Forelimb muscle (tissue), 1 donor: ENCODE data around the gene SLC39A7. TPM values are rescaled to one million over a fixed set of nuclear protein-coding genes. Genes with fewer than 3 reads are reported as not detected.

Experiments used
- DNase-seq: peaks from one replicate; pipeline ENCODE4 v3.0.0-alpha.2; 2013; ENCODE audit warnings: low read depth
- polyA plus RNA-seq: library from polyadenylated mRNA; unstranded; fragments of 120-200 nt; gene quantifications from one replicate; pipeline ENCODE4 v1.2.1, GENCODE V29; 2013; ENCODE audit not compliant: insufficient read length

Gene SLC39A7
- polyA plus RNA-seq, 1 donor = 75.0 TPM

DNA sequence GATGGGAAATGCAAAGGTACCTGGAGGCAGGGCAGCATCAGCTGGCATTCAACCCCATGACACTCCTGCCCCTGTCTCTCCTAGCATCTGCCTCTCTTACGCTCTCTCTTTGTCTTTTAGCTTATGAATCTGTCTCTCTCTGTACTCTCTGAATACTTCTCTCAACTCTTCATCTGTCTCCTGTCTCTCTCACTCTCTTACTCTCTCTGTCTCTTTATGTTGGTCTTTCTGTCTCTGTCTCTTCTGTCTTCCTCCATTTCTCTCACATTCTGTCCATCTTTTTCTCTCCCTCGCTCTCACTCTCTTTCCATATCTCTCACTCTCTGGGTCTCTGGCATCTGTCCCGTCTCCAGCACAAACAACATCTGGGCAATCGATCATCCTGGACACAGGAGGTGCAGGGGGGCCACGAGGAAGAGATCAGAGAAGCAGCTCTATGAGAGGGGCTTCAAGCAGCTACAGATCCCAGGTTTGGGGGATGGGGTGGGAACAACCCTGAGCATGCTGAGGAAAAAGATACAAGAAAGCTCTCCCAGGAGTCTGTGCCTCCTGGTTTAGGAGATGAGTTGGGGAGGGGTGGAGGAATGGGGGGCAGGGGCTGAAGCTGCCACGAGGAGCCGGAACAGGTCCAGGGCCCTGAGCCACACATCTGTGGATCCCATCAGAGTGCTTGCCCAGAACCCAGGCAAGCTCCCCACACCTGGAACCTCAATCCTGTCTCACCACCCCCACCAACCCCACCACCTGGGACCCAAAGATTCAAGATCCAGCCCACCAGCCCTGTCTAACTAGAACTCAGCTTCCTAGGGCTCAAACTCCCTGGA, 10.8 kb upstream of the SLC39A7 start:
- no peak for DNase-seq

DNA sequence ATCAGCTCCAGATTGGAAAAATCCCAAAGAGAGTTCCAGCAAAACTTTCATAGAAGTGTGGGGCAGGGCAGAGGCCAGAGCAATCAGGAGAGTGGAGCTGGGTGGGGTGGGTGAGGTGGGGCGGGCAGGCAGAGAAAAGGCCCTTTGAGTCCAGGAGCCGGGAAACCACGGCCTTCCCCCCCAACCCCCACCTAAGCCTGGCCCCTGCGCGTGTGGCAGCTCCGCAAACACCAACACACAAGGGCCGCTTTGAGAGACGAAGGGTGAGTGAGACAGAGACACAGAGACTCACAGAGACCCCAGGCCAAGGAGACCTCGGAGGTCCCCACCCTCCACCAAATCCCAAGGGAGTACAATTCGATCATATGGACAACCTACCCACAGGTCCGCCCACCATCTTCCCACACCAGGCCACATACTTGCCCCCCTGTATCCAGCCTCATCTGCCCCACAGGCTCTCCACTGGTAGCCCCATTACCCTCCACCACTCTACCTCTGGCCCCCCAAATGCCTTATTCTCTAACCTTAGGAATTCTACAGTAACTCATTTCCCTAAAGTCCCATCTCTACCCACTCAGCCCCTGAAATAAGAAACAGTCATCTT, 10.1 kb upstream of the SLC39A7 start:
- no peak for DNase-seq

DNA sequence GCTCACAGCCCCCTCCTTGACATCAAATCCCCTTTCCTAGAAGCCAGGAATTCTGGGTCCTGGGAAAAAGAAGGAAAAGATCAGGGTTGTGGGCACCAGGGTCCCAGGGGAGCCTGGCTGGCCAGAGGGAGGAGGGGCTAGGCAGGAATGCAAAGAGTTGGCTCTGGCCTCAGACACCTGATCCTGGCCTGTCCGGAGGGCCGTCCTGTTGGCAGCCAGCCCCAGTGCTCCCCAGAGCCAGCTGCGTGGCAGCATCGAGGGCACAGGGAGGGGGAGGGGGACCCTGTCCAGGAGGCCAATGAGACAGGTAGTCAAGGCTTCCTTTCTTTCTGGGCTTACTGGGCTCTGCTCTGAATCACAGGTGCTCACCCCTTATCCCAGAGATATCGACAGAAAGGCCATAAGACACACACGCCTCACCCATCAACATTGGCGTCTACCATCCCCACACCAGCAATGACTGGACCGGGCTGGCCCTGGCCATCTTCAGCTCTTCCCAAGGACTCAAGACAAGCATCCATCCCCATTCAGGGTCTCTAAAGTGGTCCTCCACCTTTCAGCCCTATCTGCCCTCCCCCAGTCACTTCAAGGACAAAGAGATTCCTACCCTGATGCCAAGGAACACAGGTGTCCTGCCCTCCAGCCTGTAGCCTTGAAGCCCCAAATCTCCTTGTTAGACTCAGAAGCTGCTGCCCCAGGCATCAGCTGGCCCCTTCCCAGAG, 9.1 kb upstream of the SLC39A7 start:
- DNase-seq = no peak

DNA sequence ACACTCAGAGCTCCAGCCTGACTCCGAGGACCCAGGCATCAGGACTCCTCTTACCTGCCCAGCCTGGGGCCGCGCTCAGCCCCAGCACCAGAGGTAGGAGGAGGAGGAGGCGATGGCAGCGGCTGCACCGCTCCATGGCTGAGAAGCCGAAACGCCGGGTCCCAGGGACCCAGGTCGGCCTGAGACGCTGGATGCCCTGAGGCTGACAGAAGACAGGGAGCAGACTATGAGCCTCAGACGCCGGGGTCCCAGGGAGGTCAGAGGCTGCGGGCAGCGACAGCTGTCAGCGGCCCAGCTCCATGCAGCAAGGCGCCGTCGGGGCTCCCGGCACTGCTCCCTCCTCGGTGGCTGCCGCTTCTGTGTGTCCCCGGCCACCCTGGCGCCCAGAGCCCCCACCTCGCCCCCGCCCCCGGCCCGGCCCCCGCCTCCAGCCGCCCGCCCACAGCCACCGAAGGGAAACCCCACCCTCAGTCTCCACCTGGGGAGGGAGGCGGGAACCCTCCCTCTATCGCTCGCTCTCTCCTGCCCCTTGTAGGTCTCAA, 8.5 kb upstream of the SLC39A7 start, which contains the start of gene COL11A2:
Gene COL11A2 (minus strand): TSS at position 363 of the 542 bp plus-strand sequence. CDS start 227 bp downstream, at position 136.
- no peak for DNase-seq

DNA sequence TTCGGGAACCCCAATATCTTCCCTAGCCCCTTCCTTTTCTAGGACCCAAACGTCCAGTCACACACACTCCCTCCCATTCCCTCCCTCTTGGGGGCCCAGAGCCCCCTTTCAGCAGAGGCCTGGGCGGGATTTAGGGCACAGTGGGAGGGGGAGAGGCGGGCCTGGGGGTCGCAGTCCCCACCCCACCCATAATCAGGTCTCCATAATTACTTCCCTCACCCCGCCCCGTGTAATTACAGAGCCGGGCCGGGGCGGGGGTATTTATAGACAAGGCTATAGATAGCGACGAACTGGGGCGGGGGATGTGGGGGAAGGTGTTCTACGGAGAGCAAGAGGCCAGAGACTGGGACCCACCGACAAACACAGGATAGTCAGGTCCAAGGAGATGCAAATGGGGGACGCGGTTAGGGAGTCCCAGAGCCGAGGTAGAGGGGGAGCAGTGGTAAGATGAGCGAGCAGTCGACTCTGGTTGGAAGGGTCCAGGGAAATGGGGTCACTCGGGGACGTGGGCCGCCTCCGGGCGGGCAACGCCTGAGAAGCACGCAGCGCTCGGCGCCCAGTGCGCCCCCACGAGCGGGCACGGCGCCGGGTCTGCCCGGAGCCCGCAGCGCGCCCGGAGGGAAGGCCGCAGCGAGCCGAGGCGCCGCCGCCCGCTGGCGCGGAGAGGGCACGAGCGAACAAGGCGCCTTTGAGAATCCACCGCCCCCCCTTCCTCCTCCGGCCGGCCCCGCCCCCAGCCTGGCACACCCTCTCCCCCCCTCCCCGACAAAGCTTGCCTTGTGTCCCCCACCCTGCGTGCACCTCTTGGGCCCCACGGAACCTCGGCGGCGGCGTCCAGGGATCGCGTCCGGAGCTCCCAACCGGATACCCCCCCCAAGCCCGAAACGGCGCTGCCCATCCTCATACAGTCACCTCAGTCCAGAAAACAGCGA, 7.7 kb upstream of the SLC39A7 start:
- DNase-seq = no peak

DNA sequence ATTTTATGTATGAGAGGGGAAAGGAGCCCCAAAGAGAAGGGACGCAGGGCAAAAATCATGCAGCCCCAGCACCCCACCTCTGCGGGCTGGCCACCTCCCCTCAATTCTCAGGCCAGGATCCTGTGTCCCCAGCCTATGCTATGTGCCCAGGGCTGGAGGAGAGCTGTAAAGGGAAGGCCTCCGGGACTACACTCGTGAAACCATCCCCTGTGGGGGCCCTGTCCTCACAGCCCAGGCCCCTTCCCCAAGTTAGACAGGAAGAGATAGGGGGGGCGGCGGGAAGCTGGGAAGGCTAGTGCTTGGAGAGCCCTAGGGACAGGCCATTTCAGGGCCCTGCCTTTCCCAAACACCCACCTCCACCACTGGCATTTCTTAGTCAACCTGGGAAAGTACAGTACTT, 7.0 kb upstream of the SLC39A7 start:
- no peak for DNase-seq

DNA sequence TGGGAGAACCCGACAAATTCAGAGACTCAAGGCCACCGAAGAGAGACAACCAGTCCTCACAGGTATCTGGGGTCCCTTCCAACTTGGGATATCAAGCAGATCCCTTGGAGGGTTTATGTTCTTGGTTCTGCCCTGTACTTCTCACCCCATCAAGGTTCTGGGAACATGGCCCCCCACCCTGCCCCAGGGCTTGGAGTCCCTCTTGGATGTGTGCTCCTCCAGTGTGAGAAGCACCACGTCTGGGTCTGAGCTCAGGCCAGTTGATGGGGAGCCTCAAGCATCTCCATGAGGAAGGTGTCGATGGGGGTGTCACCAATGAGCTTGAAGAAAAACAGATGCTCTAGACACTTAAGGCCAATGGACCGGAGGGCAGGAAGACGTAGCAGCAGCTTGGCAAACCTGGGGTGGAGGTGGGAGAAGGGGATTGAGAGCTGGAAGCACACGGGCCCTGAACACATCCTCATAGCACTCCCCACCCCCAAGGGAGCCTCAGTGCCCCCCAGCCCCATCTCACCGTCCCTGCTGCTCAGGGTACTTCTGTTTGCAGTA, 6.2 kb upstream of the SLC39A7 start:
- DNase-seq = no peak

DNA sequence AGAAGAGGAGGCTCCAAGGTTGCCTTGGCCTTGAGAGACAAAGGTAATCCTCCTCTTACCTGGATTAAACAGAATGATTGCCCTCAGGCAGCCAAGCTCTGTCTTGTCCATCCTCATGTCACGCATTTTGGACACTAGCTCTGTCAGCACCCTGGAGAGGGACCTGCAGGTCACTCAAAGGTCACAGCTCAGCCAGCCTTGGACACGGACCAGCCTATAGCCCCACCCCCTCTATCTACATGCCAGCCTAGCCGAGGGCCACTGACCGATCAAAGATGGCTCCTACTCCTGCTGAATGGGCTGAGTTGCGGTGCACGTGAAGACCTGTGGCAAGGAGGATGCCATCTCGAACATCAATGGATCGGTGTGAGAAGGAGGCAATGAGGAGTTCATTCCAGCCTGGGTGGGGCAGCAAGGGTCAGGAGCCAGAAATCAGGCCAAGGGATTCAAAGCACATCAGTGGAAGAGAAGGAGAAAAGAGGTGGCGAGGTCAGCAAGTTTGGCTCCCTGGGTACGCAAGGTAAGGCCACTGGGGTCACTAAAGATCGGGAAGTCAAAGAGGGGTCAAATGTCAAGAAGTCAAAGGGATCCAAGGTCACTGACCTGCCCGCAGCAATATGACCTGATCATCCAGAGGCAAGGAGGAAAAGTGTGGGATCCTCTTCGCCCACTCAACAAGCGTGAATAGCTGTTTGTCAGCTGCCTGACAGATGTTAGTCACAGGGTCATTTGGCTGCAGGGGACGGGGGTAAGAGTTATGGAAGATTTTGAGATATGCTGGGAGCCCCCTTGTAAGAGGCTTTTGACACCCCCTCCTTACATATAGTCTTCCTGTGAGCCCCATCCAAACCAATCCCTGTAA, 5.1 kb upstream of the SLC39A7 start:
- no peak for DNase-seq

DNA sequence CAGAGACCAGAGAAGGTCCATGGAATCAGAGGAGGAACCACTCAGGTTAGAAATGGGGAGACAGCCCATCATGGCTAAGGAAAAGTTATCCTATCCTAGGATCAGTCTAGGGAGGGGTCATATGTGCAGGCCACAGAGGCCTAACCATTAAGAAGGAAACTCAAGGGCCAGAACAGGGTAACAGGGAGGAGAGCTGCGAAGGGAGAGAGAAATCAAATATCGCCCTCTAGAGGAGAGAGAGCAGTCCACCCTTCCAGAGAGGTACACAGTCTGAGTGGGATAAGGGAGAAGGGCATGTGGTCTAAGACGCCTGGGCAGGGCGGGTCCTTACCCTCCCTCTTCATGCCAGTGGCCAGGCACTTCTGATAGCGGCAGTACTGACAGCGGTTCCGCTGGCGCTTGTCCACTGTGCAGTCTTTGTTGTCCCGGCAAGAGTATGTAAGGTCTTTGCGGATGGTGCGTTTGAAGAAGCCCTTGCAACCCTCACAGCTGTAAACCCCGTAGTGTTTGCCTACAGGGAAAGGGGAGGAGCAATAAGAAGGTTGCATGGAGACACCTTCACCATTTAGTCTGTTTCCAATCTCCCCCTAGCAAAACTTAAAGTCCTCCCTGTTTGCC, 3.1 kb upstream of the SLC39A7 start:
- DNase-seq = no peak

DNA sequence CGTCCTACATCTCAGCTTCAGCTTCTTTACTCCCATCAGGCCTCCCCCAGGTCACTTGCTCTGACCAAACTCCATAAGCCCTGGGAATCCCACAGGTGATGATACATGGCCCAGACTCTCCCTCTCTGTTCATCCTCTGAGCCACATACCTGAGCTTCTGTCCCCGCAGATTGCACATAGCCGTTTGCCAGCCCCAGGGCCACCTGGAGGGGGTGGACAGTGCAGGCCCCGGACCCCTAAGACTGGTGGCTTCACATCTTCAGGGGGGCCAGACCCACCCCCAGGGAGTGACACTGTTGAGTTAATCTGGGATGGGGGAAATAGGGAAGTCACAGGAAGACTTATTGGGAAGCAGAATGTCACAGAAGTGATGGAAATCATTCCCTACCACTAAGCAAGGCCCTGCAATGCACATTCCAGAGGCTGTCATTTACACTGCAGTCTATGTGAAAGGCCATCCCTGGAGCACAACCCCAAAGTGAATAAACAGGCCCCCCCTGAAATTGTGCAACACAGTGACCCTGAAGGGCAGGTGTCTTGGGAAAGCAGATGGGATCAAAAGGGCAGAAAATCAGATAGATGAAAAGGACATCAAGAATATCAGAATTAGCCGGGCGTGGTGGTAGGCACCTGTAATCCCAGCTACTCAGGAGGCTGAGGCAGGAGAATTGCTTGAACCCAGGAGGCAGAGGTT, 2.4 kb upstream of the SLC39A7 start:
- DNase-seq = no peak

DNA sequence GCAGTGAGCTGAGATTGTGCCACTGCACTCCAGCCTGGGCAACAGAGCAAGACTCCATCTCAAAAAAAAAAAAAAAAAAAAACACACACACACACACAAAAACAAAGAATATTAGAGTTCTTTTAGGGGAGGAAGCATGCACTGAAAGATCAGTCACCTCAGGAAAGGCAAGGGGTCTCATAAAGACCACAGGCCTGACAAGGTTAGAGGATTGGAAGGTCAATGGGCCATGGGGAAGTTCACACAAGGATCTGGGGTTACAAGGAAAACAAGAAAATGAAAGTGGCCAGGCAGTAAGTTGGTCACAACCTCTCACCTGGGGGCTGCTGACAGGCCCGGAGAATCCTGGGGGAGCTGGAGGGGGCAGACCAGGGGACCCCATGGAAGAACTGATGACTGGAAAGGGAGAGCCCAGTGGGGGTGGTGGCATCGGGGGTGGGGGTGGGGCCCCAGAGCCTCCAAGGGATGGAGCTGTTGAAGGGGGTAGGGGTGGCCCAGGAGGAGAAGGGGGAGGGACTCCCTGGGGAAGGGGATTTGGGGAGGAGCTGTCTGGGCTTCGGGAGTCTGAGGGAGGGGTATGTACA, 1.7 kb upstream of the SLC39A7 start:
- no peak for DNase-seq

DNA sequence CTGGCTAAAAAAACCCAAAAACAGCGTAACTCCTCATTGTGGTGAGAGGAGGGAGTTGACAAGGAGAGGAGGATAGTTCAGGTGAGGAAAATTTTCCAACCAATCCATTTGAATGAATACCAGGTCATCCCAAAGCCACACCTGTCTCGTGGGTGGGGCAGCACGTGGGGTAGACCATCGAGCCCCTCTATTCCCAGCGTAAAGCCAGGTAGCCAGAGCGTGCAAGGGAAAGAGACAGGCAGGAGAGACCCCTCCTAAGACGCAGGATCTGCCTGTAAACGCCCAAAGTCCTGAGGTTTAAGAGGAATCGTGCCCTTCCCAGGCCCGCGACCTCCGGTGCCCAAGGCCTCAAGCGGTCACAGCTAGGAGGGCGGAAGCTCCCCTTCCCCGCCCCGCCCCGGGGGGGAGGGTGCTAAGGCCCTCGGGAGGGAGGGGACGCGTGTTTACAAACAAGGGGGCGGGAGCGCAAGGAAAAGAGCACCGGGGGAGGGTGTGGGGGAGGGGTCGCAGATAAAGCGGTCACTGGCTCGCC, 914 bp upstream of the SLC39A7 start:
- DNase-seq = no peak

DNA sequence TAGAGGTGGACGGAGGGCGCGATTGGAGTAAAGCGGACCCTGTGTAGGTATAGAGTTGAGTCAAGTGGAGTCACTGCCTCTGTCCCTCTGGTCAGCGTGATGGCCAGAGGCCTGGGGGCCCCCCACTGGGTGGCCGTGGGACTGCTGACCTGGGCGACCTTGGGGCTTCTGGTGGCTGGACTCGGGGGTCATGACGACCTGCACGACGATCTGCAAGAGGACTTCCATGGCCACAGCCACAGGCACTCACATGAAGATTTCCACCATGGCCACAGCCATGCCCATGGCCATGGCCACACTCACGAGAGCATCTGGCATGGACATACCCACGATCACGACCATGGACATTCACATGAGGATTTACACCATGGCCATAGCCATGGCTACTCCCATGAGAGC, 479 bp downstream of the SLC39A7 start:
- DNase-seq = no peak

DNA sequence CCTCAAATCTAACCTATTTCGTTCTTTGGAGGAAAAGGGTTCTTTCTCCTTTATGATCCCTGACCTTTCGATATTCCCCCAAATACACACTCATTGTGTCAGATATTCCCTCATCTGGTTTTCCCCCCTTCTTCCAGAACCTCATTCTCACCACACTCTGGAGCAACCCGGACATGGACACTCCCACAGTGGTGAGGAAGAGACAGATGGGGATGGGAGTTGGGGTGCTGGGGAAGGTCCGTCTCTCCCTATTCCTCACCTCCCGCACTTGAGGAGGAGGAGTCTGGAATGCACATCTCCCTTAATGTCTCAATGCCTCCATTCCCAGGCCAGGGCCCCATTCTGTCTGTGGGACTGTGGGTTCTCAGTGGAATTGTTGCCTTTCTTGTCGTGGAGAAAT, 1.3 kb downstream of the SLC39A7 start:
- DNase-seq = no peak

DNA sequence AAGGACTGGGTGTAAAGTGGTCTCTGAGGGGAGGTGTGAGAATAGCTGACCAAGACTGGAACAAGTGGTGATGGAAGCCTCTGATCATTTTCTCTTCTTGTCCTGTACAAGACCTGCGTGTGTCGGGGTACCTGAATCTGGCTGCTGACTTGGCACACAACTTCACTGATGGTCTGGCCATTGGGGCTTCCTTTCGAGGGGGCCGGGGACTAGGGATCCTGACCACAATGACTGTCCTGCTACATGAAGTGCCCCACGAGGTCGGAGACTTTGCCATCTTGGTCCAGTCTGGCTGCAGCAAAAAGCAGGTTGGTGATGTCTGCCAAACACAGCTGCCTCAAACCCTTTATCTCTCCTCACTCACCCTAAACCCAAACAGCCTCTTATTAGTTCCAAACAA, 2.1 kb downstream of the SLC39A7 start:
- DNase-seq = no peak

DNA sequence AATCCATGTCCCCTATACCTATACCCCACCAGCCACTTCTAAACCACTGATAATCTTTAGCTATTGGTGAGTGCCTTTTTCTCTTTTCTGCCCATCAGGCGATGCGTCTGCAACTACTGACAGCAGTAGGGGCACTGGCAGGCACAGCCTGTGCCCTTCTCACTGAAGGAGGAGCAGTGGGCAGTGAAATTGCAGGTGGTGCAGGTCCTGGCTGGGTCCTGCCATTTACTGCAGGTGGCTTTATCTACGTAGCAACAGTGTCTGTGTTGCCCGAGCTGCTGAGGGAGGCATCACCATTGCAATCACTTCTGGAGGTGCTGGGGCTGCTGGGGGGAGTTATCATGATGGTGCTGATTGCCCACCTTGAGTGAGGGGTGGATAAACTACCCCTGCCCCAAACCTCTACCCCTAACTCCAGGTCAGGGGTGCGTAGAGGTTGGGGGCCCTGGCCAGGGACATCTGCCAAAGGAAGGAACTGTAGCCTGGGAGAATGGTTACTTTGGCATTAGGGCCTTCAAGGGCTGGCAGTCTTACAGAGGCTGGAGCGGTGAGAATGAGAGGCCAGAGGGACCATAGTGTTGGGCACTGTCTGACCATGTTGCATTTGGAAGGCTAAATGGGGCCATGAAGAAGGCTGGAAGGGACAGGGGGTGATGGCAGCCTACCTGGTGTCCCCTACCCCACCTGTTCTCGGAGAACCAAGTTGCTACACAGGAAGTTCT, 2.9 kb downstream of the SLC39A7 start:
- DNase-seq = no peak

DNA sequence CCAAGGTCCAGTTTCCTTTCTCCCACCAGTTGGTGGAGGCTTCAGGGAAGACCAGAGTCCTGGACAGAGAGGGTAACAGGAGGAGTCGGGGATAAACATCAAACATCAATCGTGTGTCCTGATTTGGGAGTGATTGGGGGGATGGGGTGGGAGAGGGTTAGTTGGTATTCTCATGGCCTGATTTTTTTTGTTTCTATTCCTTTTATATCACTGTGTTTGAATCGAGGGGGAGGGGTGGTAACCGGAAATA, 3.4 kb downstream of the SLC39A7 start:
- no peak for DNase-seq
